ENCODE measurements around the gene GPN3.
"Not testable (repeated sequence)": the region's sequence is repeated elsewhere in the genome, so short reads cannot be mapped to it uniquely, and the experiment has no call there.

GPN3 gene

DNA sequence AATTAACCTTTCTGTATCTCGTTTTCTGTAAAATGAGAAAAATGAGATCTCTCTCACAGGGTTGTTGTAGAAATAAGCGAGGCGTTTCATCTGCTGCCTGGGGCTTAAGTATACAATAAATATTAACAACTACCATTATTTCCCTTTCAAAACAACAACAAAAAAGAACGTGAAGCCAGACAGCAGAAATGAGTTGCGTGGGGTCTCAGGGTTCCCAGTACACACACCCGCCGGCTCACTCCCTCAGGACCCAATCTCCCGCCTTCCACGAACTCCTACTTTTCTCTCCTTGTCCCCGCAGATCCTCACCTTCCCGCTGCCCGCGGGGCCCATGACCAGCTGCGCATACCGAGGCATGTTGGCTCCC lies 227 bp downstream of the GPN3 start:
- H3K4me1 ChIP-seq (ENCODE audit: control insufficient read depth, insufficient read depth, low read length): no peaks in the 10 kb centered on the region
- H3K4me3 ChIP-seq (ENCODE audit: low read length): peak overlapping the region; percentile 90
- H3K9ac ChIP-seq (ENCODE audit: low read length): peak overlapping the region; percentile 73
- H3K9me3 ChIP-seq (ENCODE audit: control insufficient read depth, low read length): no peaks in the 10 kb centered on the region
- no peaks in the 10 kb centered on the region for H3K27me3 ChIP-seq (ENCODE audit: control insufficient read depth, insufficient read depth, low read length)
- H3K36me3 ChIP-seq (ENCODE audit: control insufficient read depth, insufficient read depth, low read length): no peaks in the 10 kb centered on the region

DNA sequence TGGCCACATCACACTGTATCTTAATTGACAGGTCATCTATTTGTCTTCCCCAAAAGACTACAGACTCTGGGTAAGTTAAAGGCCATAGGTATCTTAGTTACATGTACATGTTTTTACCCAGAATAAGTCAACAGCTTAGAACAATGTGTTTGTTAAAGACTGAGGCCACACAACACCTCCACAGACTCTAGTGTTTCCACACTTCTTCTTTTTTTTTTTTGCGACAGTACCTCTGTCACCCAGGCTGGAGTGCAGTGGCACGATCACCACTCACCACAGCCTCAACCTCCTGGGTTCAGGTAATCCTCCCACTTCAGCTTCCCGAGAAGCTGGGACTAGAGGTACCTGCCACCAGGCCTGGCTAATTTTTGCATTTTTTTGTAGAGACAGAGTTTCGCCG lies 1.3 kb downstream of the GPN3 start:
- Histone ChIP-seq H3K4me1 (ENCODE audit: control insufficient read depth, insufficient read depth, low read length) (no peaks in the 10 kb centered on the region), H3K36me3 (ENCODE audit: control insufficient read depth, insufficient read depth, low read length) (no peaks in the 10 kb centered on the region), H3K9me3 (ENCODE audit: control insufficient read depth, low read length) (no peaks in the 10 kb centered on the region), H3K27me3 (ENCODE audit: control insufficient read depth, insufficient read depth, low read length) (no peaks in the 10 kb centered on the region), H3K9ac (ENCODE audit: low read length) (no peak overlapping the region), H3K4me3 (ENCODE audit: low read length) (no peak overlapping the region)

DNA sequence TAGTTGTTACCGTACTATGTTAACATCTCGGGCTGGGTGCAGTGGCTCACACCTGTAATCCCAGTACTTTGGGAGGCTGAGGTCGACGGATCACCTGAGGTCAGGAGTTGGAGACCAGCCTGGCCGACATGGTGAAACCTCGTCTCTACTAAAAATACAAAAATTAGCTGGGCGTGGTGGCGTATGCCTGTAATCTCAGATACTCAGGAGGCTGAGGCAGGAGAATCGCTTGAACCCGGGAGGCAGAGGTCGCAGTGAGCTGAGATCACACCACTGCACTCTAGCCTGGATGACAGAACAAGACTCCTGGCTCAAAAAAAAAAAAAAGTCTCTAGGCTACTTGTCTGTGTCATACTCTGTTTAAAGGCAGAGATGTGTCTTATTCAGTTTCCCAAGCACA lies 2.3 kb downstream of the GPN3 start:
- H3K9ac ChIP-seq (ENCODE audit: low read length); H3K36me3 ChIP-seq (ENCODE audit: control insufficient read depth, insufficient read depth, low read length); H3K4me3 ChIP-seq (ENCODE audit: low read length); H3K9me3 ChIP-seq (ENCODE audit: control insufficient read depth, low read length); H3K27me3 ChIP-seq (ENCODE audit: control insufficient read depth, insufficient read depth, low read length); H3K4me1 ChIP-seq (ENCODE audit: control insufficient read depth, insufficient read depth, low read length): not testable (repeated sequence)

DNA sequence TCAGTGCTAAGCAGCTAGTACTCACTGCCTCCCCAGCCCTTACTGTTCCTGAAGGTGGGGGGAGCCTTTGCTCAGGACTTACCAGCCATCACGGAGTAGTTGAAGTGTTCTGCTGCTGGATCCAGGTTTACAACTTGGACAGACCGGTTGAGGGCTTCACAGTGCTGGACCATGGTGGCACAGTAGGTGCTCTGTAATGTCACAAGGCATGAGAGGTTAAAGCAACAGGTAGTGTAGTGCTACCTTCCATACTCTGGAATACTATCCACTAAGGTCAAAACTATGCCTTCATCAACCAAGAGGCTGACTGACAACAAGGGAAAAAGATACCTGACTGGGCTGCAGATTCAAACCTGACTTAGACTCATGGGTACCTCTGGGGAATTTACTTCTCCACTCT lies 3.0 kb downstream of the GPN3 start:
- Histone ChIP-seq H3K36me3 (ENCODE audit: control insufficient read depth, insufficient read depth, low read length) (no peaks in the 10 kb centered on the region), H3K27me3 (ENCODE audit: control insufficient read depth, insufficient read depth, low read length) (no peaks in the 10 kb centered on the region), H3K4me3 (ENCODE audit: low read length) (no peak overlapping the region), H3K9ac (ENCODE audit: low read length) (no peak overlapping the region), H3K4me1 (ENCODE audit: control insufficient read depth, insufficient read depth, low read length) (no peaks in the 10 kb centered on the region), H3K9me3 (ENCODE audit: control insufficient read depth, low read length) (no peaks in the 10 kb centered on the region)

DNA sequence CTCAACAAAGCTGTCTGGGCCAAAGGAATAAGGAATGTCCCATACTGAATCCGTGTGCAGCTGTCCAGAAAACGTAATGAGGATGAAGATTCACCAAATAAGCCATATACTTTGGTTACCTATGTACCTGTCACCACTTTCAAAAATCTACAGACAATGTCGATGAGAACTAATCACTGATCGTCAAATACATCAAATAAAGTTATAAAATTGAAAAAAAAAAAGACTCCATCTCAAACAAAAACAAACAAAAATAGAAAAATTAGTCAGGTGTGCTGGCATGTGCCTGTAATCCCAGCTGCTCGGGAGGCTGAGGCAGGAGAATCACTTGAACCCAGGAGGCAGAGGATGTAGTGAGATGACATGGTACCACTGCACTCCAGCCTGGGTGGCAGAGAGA lies 6.9 kb downstream of the GPN3 start:
- H3K4me3 ChIP-seq (ENCODE audit: low read length); H3K4me1 ChIP-seq (ENCODE audit: control insufficient read depth, insufficient read depth, low read length); H3K27me3 ChIP-seq (ENCODE audit: control insufficient read depth, insufficient read depth, low read length); H3K9ac ChIP-seq (ENCODE audit: low read length); H3K9me3 ChIP-seq (ENCODE audit: control insufficient read depth, low read length); H3K36me3 ChIP-seq (ENCODE audit: control insufficient read depth, insufficient read depth, low read length): not testable (repeated sequence)

DNA sequence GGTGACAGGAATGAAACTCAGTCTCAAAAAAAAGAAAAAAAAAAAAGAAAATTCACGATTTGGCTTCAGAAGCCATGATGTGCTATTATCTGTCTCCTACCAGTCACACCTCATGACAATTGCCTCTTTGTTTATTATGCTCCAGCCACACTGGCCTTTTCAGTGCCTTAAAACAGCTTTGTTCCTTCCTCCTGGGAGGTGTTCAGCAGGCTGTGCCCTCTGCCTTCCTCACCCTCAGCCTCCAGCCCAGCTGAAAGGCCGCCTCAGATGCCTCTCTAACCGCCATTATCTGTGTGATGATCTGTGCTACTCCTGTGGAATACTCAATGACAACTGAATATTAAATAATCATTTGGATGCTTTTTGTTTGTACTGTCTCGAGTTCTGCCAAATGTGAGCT lies 9.3 kb downstream of the GPN3 start:
- Histone ChIP-seq H3K4me1 (ENCODE audit: control insufficient read depth, insufficient read depth, low read length) (no peaks in the 10 kb centered on the region), H3K4me3 (ENCODE audit: low read length) (no peak overlapping the region), H3K9ac (ENCODE audit: low read length) (no peak overlapping the region), H3K36me3 (ENCODE audit: control insufficient read depth, insufficient read depth, low read length) (no peaks in the 10 kb centered on the region), H3K9me3 (ENCODE audit: control insufficient read depth, low read length) (no peaks in the 10 kb centered on the region), H3K27me3 (ENCODE audit: control insufficient read depth, insufficient read depth, low read length) (no peaks in the 10 kb centered on the region)

DNA sequence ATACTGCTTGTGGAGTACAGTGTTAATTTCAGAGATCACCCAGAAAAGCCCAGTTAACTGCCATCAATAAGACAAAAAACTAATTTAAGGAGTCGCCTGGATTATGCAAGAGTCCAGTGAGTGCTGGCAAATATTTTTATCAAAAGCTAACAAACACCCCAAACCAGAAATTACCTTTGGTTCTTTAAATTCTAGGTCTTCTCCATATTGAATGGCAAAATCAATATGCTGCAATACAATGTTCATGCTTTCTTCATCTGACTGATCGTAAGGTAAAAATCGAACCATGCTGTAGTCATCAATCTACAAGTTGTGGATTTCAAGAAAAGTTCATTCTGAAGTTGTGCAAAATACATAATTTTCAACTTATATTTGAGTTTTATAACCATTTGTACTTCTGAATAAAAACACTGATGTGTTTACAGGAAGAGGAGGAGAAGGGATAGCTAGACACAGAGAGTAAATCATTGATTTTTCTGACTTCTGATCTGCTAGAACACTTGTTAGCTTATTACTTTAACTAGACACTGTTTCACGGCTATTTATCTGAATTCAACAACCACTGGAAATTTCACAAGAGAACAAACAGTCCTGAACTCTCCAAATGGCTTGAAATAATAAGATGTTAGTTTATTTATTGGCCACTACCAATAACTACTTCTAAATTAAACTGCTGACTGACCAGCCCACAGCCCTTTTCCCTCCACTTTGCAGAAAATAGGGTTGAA lies 14.3 kb downstream of the GPN3 start:
- no peaks in the 10 kb centered on the region for H3K4me1 ChIP-seq (ENCODE audit: control insufficient read depth, insufficient read depth, low read length)
- H3K9ac ChIP-seq (ENCODE audit: low read length): no peak overlapping the region
- no peaks in the 10 kb centered on the region for H3K9me3 ChIP-seq (ENCODE audit: control insufficient read depth, low read length)
- no peaks in the 10 kb centered on the region for H3K36me3 ChIP-seq (ENCODE audit: control insufficient read depth, insufficient read depth, low read length)
- no peak overlapping the region for H3K4me3 ChIP-seq (ENCODE audit: low read length)
- no peaks in the 10 kb centered on the region for H3K27me3 ChIP-seq (ENCODE audit: control insufficient read depth, insufficient read depth, low read length)

DNA sequence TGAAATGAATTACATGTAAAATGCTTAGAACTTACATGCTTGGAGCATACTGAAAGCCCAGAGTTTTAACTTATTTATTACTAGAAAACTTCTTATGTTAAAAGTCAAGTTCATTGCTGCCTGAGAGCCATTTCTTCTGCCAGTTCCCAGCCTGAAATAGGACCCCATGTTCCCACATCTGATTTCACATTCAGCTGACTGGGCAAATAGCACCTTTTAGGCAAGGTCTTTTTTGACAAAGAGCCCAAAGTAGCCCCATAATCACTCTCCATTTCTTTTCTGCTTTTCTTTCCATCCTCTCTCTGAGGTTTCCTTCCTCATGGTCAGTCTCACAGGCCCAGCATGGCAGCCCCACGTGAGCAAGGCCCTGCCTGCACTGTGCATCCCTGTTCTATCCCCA lies 16.8 kb downstream of the GPN3 start:
- Histone ChIP-seq H3K27me3 (ENCODE audit: control insufficient read depth, insufficient read depth, low read length) (no peaks in the 10 kb centered on the region), H3K4me3 (ENCODE audit: low read length) (no peak overlapping the region), H3K36me3 (ENCODE audit: control insufficient read depth, insufficient read depth, low read length) (no peaks in the 10 kb centered on the region), H3K9ac (ENCODE audit: low read length) (no peak overlapping the region), H3K9me3 (ENCODE audit: control insufficient read depth, low read length) (no peaks in the 10 kb centered on the region), H3K4me1 (ENCODE audit: control insufficient read depth, insufficient read depth, low read length) (no peaks in the 10 kb centered on the region)

DNA sequence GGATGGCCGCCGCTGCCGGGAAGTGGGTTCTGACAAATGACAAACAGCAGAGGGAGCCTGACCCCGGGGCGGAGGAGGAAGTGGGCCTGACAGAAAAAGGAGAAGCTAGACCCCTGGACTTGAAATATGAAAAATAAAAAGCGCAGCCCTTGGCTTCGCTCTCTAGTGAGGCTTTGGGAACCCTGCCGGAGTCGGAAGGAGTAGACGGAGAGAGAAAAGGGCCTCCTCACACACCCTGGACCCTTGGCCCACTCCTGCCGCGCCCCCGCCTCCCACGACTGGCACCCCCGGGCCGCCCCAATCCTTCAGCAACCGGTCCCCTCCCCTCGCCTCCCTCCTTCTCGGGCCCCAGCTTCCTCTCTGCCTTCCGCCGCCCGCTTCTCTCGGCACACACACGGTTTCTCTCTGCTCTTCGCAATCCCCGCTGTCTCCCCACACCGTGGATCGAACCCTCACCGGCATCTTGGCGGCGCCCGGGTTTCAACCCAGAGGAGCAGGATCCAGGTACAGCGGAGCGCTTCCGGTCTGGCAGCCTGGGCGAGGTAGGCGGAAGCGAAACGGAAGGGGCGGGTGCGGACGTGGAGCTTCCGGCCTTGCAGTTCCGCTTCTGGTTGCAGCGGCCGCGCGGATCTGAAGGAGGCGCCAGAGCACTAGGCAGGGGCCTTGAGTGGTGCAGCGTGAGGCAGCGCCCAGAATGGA lies 18.1 kb downstream of the GPN3 start, which contains the start of gene ARPC3:
Gene ARPC3, minus strand, starts transcription at position 539 of the 699 bp plus-strand sequence. Its CDS starts 77 bp downstream, at position 462.
- Histone ChIP-seq H3K27me3 (ENCODE audit: control insufficient read depth, insufficient read depth, low read length) (no peaks in the 10 kb centered on the region), H3K9me3 (ENCODE audit: control insufficient read depth, low read length) (no peaks in the 10 kb centered on the region), H3K9ac (ENCODE audit: low read length) (peak within 1 kb of the TSS; percentile 99), H3K4me1 (ENCODE audit: control insufficient read depth, insufficient read depth, low read length) (no peaks in the 10 kb centered on the region), H3K36me3 (ENCODE audit: control insufficient read depth, insufficient read depth, low read length) (no peaks in the 10 kb centered on the region), H3K4me3 (ENCODE audit: low read length) (peak within 1 kb of the TSS; percentile 73)

DNA sequence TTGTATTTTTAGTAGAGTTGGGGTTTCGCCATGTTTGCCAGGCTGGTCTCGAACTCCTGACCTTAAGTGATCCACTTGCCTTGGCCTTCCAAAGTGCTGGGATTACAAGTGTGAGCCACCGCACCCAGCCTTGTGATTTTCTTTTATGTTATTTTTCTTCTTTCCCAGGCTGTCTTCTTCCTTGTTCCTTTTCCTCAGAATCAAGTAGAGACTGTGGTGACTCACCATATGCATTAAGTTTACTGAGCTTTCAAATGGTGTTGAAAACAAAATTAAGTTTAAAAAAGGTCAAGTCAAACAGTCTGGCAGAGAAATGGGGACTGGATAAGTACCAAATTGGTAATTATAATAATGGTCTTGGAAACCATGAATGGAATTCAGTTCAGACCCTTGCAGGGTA lies 23.6 kb downstream of the GPN3 start:
- Histone ChIP-seq H3K9ac (ENCODE audit: low read length) (no peak overlapping the region), H3K36me3 (ENCODE audit: control insufficient read depth, insufficient read depth, low read length) (no peaks in the 10 kb centered on the region), H3K9me3 (ENCODE audit: control insufficient read depth, low read length) (no peaks in the 10 kb centered on the region), H3K4me3 (ENCODE audit: low read length) (no peak overlapping the region), H3K4me1 (ENCODE audit: control insufficient read depth, insufficient read depth, low read length) (no peaks in the 10 kb centered on the region), H3K27me3 (ENCODE audit: control insufficient read depth, insufficient read depth, low read length) (no peaks in the 10 kb centered on the region)

DNA sequence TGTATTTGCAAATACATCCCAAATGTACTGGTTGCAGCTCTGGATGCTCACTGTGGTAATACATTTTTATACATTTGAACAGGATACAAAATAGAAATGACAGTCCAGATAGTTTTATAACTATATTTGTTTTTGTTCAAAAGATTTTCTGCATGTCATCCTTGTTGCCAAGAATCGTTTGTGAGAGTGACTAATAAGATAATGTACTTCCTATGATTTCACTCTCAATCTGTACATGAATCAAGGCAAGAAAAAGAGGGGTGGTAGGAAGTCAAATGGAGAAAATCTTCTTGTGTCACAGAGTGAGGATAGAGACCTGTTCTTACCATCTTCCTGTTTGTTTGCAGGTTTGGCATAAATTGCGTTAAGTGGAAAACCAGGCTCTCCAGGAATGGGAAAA lies 31.8 kb downstream of the GPN3 start:
- H3K4me3 ChIP-seq (ENCODE audit: low read length): no peak overlapping the region
- H3K4me1 ChIP-seq (ENCODE audit: control insufficient read depth, insufficient read depth, low read length): peaks cover under 1% of the 10 kb centered on the region
- H3K36me3 ChIP-seq (ENCODE audit: control insufficient read depth, insufficient read depth, low read length): no peaks in the 10 kb centered on the region
- no peaks in the 10 kb centered on the region for H3K27me3 ChIP-seq (ENCODE audit: control insufficient read depth, insufficient read depth, low read length)
- H3K9me3 ChIP-seq (ENCODE audit: control insufficient read depth, low read length): no peaks in the 10 kb centered on the region
- H3K9ac ChIP-seq (ENCODE audit: low read length): no peak overlapping the region

DNA sequence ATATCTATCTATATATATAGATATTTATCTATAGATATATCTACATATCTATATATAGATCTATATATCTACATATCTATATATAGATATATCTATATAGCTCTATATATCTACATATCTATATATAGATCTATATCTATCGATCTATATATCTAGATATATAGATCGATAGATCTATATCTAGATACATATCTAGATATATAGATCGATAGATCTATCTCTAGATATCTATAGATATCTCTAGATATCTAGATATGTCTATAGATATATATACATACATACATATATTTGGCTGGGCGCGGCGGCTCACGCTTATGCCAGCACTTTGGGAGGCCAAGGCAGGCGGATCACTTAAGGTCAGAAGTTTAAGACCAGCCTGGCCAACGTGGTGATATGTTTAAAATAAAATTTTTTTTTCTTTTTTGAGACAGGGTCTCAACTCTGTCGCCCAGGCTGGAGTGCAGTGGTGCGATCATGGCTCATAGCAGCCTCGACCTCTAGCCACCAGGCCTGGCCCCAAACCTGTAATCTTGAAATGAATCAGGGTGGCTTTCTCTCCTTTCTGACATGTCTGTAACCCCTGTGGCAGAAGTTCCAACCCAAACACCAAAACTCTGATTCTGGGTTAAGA lies 36.0 kb downstream of the GPN3 start:
- Histone ChIP-seq H3K9ac (ENCODE audit: low read length) (no peak overlapping the region), H3K4me1 (ENCODE audit: control insufficient read depth, insufficient read depth, low read length) (peaks cover 4% of the 10 kb centered on the region), H3K27me3 (ENCODE audit: control insufficient read depth, insufficient read depth, low read length) (no peaks in the 10 kb centered on the region), H3K4me3 (ENCODE audit: low read length) (no peak overlapping the region), H3K36me3 (ENCODE audit: control insufficient read depth, insufficient read depth, low read length) (no peaks in the 10 kb centered on the region), H3K9me3 (ENCODE audit: control insufficient read depth, low read length) (no peaks in the 10 kb centered on the region)
